ENCODE measurements around the gene ZNF277.

DNA sequence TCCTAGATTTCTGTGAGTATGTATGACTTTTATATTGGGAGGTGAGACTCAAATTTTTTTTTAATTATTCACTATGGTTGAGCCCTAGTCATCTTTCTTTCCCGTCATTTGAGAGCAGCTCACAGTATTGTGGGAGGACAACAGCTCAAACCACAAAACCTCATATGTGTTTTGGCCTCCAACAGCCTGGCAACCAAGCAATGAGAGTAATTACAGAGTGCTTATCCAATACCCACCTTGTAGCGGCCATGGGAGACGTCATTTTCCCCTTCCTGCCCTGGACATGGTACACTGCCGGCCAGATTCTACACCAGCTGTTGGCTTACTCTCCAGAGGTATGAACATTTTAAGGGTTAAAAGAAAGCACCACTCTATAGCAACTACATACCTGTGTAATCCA lies 49.4 kb upstream of the ZNF277 start:
- TF ChIP-seq POLR2A (IDR thresholded peaks at IDR 0.05) (no peak), EP300 (IDR thresholded peaks at IDR 0.05) (no peak)
- TF ChIP-seq, protein P1, sequence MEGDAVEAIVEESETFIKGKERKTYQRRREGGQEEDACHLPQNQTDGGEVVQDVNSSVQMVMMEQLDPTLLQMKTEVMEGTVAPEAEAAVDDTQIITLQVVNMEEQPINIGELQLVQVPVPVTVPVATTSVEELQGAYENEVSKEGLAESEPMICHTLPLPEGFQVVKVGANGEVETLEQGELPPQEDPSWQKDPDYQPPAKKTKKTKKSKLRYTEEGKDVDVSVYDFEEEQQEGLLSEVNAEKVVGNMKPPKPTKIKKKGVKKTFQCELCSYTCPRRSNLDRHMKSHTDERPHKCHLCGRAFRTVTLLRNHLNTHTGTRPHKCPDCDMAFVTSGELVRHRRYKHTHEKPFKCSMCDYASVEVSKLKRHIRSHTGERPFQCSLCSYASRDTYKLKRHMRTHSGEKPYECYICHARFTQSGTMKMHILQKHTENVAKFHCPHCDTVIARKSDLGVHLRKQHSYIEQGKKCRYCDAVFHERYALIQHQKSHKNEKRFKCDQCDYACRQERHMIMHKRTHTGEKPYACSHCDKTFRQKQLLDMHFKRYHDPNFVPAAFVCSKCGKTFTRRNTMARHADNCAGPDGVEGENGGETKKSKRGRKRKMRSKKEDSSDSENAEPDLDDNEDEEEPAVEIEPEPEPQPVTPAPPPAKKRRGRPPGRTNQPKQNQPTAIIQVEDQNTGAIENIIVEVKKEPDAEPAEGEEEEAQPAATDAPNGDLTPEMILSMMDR (IDR thresholded peaks at IDR 0.05) = no peak

Measured in tibial nerve (tissue), 4 donors.